Stimulated activated CD4-positive, alpha-beta T cell treated with anti-CD3 and anti-CD28 coated beads, Interleukin-15, amount 100 ng/mL, for 1 hour (primary cell): Measurements from ENCODE around the gene CHD3.
"Not testable (repeated sequence)": the region's sequence is repeated elsewhere in the genome, so short reads cannot be mapped to it uniquely, and the experiment has no call there.

ENCODE experiments used
- DNase-seq, 2 donors: peaks; one replicate each; pipeline ENCODE4 v3.0.0-alpha.2; 2020; ENCODE audit warnings: low read depth in 1 of 2, low spot score in 1 of 2

CHD3 gene

GRCh38 chr17:7930841-7931631 is 42.4 kb downstream of the CHD3 start:
- no peak for DNase-seq

- DNase-seq, result peak; percentile 98 to 99
Observed at GRCh38 chr17:7931709-7932482, 43.3 kb downstream of the CHD3 start, which contains the start of the genes CNTROB and TRAPPC1. TSS of gene CNTROB (plus strand) at chr17:7932206. CDS start at chr17:7933080, 874 bp downstream. TSS of gene TRAPPC1 (minus strand) at chr17:7931946. CDS start at chr17:7931829, 117 bp downstream.

DNA sequence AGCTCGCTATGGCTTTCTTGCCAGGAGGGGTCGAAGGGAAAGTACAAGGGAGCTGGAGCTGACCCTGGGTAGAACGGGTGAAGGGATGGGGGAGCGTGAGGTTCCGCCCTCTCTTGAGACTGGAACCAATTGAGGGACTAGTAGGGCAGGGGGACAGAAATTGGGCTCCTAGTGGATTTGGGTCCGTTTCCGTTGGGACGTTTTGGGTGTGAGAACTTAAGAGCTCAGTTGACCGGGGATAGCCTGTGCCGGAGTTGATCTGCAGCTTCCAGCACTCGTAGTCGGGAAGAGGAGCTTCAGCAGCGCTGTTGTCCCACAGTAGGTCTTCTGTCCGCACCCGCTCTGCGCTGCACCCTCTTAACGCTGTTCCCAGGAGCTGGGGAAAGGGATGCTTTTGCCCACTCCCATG is 43.9 kb downstream of the CHD3 start:
- DNase-seq, result no peak

DNA sequence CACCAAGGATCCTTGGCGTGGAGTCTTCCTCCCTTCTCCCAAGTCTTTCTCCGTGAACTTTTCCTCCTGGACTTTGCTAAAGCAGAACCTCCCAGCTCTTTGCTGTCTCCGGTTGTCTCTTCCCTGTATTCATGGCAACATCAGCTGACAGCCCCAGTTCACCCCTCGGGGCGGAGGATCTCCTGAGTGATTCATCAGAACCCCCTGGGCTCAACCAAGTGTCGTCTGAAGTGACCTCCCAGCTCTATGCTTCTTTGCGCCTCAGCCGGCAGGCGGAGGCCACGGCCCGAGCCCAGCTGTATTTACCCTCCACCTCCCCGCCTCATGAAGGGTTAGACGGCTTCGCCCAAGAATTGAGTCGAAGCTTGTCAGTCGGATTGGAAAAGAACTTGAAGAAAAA is 44.4 kb downstream of the CHD3 start:
- no peak for DNase-seq

DNA sequence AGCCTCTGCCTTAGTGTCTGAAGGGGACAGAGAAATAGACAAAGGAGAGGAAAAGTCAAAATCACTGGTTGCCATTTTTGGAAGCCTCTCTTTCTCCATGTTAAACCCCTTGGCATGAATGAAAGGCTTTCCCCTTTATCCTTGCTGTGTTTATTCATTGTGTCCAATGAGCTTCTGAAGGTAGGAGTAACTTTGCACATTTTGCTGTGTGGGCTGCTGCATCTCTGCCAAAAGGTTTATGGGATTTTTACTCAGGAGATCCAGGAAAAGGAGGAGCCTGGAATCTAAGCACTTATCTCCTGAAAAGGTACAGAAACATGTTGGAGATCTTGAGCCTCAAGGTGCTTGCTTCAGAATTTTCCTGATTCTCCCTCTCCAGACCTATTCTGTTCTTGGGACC is 47.3 kb downstream of the CHD3 start:
- no peak for DNase-seq

DNA sequence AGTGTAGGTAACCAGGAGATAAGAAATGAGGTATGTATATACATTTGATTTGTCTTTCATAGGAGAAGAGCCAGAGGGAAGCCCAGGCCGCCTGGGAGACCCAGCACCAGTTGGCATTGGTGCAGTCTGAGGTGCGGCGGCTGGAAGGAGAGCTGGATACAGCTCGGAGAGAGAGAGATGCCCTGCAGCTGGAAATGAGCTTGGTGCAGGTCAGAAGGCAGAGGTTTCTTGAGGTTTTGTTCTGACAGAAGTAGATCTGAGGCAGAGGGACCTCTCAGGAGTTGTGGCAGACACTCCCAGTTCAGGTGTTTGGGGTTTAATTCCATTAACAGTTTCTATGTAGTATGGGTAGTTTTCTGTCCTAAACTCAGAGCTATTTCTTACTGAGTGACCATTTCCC is 51.4 kb downstream of the CHD3 start:
- DNase-seq, result no peak

- no peak for DNase-seq
Observed at GRCh38 chr17:7940743-7941142, 52.2 kb downstream of the CHD3 start.

GRCh38 chr17:7943291-7943690 is 54.7 kb downstream of the CHD3 start:
- no peak for DNase-seq

DNA sequence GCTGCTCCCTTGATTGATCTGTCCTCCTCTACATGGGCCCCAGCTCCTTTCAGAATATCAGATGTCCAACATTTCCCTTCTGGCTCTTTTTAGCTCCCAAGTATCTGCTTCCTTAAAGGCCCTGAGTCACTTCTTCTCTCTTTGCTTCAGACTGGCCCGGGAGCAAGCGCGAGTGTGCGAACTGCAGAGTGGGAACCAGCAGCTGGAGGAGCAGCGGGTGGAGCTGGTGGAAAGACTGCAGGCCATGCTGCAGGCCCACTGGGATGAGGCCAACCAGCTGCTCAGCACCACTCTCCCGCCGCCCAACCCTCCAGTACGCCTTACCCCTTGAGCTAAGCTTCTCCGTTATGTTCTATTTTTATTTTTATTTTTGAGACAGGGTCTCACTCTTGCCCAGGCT is 55.7 kb downstream of the CHD3 start:
- no peak for DNase-seq

DNA sequence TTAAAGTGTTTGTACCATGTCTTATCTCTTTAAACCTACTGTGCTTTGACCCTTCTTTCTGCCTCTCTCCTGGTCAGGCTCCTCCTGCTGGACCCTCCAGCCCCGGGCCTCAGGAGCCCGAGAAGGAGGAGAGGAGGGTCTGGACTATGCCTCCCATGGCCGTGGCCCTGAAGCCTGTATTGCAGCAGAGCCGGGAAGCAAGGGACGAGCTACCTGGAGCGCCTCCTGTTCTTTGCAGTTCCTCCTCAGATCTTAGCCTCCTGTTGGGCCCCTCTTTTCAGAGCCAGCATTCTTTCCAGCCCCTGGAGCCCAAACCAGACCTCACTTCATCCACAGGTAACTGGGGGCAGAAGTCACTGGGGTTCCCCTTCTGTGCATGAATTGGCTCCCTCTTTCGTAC is 57.1 kb downstream of the CHD3 start:
- no peak for DNase-seq

GRCh38 chr17:7946441-7946840 is 57.9 kb downstream of the CHD3 start:
- DNase-seq, result no peak

GRCh38 chr17:7947651-7948050 is 59.1 kb downstream of the CHD3 start:
- DNase-seq, result no peak

- DNase-seq, result no peak
Observed at GRCh38 chr17:7950578-7950977, 62.0 kb downstream of the CHD3 start.

DNA sequence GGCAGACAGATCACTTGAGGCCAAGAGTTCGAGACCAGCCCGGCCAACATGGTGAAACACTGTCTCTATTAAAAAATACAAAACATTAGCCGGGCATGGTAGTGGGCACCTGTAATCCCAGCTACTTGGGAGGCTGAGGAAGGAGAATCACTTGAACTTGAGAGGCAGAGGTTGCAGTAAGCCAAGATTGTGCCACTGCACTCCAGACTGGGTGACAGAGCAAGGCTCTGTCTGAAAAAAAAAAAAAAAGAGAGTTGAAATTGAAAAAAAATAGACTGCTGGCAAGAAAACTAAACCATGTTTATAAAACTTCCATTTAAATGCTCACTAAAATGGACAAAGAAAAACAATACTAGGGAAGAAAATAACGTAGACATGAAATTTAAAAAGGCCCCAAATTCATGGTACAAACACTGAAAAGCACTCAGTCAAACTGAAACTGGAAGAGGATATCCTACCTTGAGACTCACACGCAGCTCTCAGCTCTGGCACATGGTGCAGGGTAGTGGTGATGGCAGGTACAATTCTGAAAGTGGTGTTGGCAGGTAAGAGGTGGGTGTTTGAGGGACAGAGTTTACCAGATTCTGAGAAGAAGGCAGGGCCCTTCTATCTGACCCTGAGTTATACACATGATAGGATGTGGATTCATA is 62.7 kb downstream of the CHD3 start:
- peak in 1 of 2 donors; percentile 15 for DNase-seq

DNA sequence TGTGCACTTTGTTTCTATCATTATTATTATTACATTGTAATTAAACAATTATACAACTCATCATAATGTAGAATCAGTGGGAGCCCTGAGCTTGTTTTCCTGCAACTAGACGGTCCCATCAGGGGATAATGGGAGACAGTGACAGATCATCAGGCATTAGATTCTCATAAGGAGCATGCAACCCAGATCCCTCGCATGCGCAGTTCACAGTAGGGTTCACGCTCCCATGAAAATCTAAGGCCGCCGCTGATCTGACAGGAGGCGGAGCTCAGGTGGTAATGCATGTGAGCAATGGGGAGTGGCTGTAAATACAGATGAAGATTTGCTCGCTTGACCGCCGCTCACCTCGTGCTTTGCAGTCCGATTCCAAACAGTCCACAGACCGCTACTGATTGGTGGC is 64.7 kb downstream of the CHD3 start:
- not testable (repeated sequence) for DNase-seq

DNA sequence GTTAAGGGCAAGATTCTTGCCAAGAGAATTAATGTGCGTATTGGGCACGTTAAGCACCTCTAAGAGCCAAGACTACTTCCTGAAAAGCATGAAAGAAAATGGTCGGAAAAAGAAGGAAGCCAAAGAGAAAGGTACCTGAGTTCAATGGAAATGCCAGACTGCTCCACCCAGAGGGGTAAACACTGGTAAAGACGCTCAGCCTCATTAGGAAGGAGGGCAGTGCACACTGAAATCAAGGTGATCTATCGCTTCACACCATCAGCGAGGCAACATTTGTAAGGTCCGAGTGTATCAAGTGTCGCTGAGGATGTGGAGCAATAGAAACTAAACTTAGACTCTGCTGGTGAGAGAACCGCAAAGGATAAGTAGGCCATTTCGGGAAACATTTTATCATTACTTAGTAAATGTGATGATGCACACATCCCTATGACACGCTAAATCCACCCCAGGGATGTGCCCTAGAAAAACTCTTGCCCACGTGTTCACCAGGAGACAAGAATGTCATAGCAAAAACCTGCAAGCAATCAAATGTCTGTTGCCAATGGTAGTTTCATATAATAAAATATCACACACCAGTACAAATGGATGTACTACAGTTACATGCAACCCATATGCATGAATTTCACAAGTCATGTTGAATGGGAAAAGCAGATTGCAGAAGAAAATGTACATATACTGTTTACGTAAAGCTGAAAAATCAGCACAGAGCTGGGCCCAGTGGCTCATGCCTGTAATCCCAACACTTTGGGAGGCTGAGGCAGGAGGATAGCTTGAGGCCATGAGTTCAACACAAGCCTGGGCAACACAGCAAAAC is 67.0 kb downstream of the CHD3 start:
- no peak for DNase-seq

DNA sequence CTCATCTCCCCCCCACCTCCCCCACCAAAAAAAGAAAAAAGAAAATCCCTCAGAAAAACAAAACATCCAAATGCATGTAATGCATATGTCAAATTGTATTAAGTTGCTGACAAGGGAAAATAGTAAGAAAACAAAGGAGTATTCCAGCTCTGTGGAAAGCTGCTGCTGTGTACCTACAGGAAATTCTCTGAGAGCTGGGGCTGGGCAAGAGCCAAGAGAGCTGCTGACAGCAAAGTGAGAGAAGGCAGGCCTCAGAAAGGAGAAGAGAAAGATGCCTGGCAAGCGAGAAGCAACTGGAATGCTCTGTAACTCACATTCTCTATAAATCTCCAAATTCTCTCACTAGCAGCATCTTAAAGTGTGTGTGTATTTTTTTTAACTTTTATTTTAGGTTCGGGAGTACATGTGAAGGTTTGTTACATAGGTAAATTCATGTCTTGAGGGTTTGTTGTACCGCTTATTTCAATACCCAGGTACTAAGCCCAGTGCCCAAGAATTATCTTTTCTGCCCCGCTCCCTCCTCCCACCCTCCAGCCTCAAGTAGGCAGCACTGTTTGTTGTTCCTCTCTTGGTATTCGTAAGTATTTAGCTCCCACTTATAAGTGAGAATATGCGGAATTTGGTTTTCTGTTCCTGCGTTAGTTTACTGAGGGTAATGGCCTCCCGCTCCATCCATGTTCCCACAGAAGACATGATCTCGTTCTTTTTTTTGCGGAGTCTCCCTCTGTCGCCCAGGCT is 67.8 kb downstream of the CHD3 start:
- no peak for DNase-seq

- DNase-seq, result no peak
Observed at GRCh38 chr17:7959503-7960253, 71.1 kb downstream of the CHD3 start.

DNA sequence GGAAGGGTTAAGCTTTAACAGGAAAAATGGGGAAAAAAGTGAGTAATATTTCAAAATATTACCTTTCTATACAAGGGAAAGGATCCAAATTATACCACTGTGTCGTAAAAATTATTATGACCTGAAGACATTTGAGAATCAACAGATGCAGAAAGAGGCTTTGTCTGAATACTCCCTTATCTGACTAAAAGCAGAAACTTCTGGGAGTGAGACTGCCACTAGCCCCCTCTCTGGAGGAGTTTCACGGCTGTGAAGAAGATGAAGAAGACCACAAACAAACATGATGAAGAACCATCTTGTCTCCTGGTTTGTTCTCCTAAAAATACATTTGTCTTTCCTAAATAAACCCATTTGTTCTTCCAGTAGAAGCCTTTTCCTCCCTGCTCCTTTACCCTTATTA is 72.8 kb downstream of the CHD3 start:
- no peak for DNase-seq
